Vagina (tissue), 2 donors: ENCODE results near the gene ITGA6.

ENCODE experiments used
- CTCF ChIP-seq, 3 experiments: fragments of 450-650 bp in 2 of 3; fragments of 200-600 bp in 1 of 3; sonication (generic) in 1 of 3; IDR thresholded peaks; one replicate each; pipeline ENCODE4 v1.5.1; 2017 to 2019; ENCODE audit warnings: antibody characterized with exemption in 3 of 3, mild to moderate bottlenecking in 2 of 3, moderate library complexity in 2 of 3
- POLR2A ChIP-seq, 2 donors: fragments of 450-650 bp; IDR thresholded peaks; one replicate each; pipeline ENCODE4 v1.6.1; 2017; ENCODE audit warnings: antibody characterized with exemption in 2 of 2, mild to moderate bottlenecking in 2 of 2, moderate library complexity in 2 of 2
- POLR2AphosphoS5 ChIP-seq, 2 donors: sonication (generic); formaldehyde crosslinking; IDR thresholded peaks; one replicate each; pipeline ENCODE4 v1.9.0; 2017; ENCODE audit warnings: antibody characterized with exemption in 2 of 2, mild to moderate bottlenecking in 2 of 2, low read depth in 1 of 2; ENCODE audit not compliant: insufficient read depth in 1 of 2

GRCh38 chr2:172531309-172531708 is 103.9 kb downstream of the ITGA6 start:
- no peak for TF ChIP-seq CTCF (IDR thresholded peaks at IDR 0.05)
- no peak for TF ChIP-seq POLR2AphosphoS5 (IDR thresholded peaks at IDR 0.05; ENCODE audit: insufficient read depth in 1 of 2, low read depth in 1 of 2)
- TF ChIP-seq POLR2A (IDR thresholded peaks at IDR 0.05), result no peak
